Parathyroid adenoma (tissue), 2 donors: ENCODE results near the gene MED16.
A peak's percentile ranks its signal among the peaks of the same experiment; 100 is the strongest.

Source experiments
- H2AFZ ChIP-seq: fragments of 300-600 bp; sonication (generic); one replicate; pipeline ENCODE4 v1.7.0; 2017; ENCODE audit warnings: antibody characterized with exemption, mild to moderate bottlenecking
- H3K27ac ChIP-seq: fragments of 300-600 bp; sonication (generic); one replicate; pipeline ENCODE4 v1.7.0; 2017
- H3K27me3 ChIP-seq: fragments of 300-600 bp; sonication (generic); one replicate; pipeline ENCODE4 v1.7.0; 2017; ENCODE audit warnings: low read length; ENCODE audit not compliant: control insufficient read depth, insufficient read depth
- H3K36me3 ChIP-seq: fragments of 300-600 bp; sonication (generic); one replicate; pipeline ENCODE4 v1.7.0; 2017; ENCODE audit warnings: low read length; ENCODE audit not compliant: control insufficient read depth, insufficient read depth
- H3K4me1 ChIP-seq: fragments of 300-600 bp; sonication (generic); one replicate; pipeline ENCODE4 v1.7.0; 2017; ENCODE audit warnings: control low read depth
- H3K4me2 ChIP-seq: fragments of 300-600 bp; sonication (generic); one replicate; pipeline ENCODE4 v1.7.0; 2017; ENCODE audit warnings: low read length
- H3K4me3 ChIP-seq: fragments of 300-600 bp; sonication (generic); one replicate; pipeline ENCODE4 v1.7.0; 2017; ENCODE audit warnings: low read depth, low read length
- H3K79me2 ChIP-seq: fragments of 300-600 bp; sonication (generic); one replicate; pipeline ENCODE4 v1.7.0; 2017; ENCODE audit warnings: control low read depth
- H3K9ac ChIP-seq: fragments of 300-600 bp; sonication (generic); one replicate; pipeline ENCODE4 v1.7.0; 2017; ENCODE audit warnings: mild to moderate bottlenecking
- H3K9me3 ChIP-seq: fragments of 300-600 bp; sonication (generic); one replicate; pipeline ENCODE4 v1.7.0; 2017; ENCODE audit warnings: low read length; ENCODE audit not compliant: control insufficient read depth
- TF ChIP-seq, protein P1 (sequence below): fragments of 300-600 bp; sonication (generic); IDR thresholded peaks from one replicate; pipeline ENCODE4 v1.7.0; 2017; ENCODE audit warnings: antibody characterized with exemption, mild to moderate bottlenecking
- donor health status: primary hyperparathyroidism.

The MED16 gene

DNA sequence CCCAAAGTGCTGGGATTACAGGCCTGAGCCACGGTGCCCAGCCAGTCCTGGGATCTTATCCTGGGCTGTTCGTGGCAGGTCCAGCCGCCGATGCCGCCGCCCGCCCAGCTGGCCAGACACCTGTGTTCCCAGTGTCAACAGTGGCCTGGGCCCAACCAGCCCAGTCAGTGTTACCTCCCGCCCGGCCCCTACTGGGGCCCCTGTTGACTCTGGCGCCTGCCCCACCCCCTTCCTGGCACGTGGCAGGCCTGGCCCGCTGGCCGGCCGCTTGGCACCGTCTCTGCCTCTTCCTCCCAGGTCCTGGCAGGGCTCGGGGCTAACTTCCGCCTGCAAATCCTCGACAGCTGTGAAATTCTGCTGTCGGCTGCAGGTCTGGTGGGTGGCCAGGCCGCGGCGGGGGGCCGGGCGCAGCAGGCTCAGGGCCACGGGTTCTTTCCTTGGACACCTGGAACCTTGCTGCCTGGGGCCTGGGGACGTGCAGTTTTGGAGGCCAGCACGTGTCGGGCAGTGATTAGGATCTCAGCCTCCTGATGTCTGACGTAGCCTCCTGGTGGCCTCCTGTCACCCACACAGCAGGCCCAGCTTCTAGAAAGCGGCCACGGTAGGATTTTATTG is 42.0 kb upstream of the MED16 start:
- Histone ChIP-seq H3K4me2 (peak overlapping the region; percentile 43), H3K9ac (no peak overlapping the region), H3K27ac (peak overlapping the region; percentile 93), H3K36me3 (no peaks in the 10 kb centered on the region), H3K4me3 (peak overlapping the region; percentile 22), H3K27me3 (no peaks in the 10 kb centered on the region), H3K9me3 (no peaks in the 10 kb centered on the region), H2AFZ (peak overlapping the region; percentile 67), H3K4me1 (peaks cover 44% of the 10 kb centered on the region), H3K79me2 (peaks cover 27% of the 10 kb centered on the region)
- TF ChIP-seq, protein P1, sequence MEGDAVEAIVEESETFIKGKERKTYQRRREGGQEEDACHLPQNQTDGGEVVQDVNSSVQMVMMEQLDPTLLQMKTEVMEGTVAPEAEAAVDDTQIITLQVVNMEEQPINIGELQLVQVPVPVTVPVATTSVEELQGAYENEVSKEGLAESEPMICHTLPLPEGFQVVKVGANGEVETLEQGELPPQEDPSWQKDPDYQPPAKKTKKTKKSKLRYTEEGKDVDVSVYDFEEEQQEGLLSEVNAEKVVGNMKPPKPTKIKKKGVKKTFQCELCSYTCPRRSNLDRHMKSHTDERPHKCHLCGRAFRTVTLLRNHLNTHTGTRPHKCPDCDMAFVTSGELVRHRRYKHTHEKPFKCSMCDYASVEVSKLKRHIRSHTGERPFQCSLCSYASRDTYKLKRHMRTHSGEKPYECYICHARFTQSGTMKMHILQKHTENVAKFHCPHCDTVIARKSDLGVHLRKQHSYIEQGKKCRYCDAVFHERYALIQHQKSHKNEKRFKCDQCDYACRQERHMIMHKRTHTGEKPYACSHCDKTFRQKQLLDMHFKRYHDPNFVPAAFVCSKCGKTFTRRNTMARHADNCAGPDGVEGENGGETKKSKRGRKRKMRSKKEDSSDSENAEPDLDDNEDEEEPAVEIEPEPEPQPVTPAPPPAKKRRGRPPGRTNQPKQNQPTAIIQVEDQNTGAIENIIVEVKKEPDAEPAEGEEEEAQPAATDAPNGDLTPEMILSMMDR: no peak

DNA sequence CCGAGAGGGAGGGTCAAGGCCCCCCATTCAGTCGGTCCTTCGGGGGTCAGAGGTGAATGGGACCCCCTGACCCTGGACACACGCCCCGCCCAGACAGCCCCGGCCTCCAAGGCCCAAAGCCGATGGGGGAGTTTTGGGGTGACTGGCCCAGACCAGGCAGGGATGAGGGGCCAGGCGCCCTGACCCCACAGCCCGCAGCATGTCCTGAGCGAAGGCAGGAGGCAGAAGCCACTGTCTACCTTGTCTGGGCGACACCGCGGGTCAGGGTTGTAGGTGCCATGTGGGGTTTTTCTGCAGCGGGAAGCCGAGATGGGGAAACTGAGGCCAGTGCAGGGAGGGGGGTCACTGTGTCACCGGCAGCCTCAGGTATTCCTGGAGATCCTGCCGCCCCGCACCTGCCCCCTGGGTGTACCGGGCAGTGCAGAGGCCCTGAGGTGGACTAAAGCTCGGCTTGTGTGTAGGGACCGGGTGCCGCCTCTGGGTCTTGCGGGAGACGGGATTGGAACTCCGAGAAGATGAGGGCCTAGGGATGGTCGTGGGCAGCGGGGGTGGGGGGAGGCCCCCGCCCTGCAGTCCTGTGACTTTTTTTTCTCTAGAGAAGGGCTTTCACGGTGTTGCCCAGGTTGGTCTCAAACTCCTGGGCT is 41.3 kb upstream of the MED16 start:
- Histone ChIP-seq H3K27me3 (no peaks in the 10 kb centered on the region), H3K4me1 (peaks cover 44% of the 10 kb centered on the region), H3K27ac (peak overlapping the region; percentile 93), H3K4me3 (peak overlapping the region; percentile 22), H3K79me2 (peaks cover 20% of the 10 kb centered on the region), H2AFZ (peak overlapping the region; percentile 67), H3K36me3 (no peaks in the 10 kb centered on the region), H3K9ac (no peak overlapping the region), H3K4me2 (peak overlapping the region; percentile 43), H3K9me3 (no peaks in the 10 kb centered on the region)
- TF ChIP-seq, protein P1: no peak

DNA sequence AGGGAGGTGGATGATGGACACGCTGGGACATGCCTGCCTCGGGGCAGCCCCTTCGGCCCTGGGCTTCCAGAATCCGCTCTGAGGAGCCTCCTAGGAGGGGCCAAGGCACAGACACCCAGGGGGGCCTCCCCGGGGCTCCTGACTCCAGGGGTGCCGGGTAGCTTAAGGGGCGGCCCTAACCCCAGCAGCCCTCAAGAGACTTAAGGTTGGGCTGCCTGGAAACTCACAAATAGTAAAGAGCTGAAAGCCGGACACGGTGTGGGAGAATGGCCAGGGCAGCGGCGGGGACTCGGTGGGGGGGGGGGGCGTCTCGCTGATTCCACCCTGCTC is 40.5 kb upstream of the MED16 start:
- H3K27ac ChIP-seq: peak overlapping the region; percentile 93
- H3K9me3 ChIP-seq: no peaks in the 10 kb centered on the region
- H3K27me3 ChIP-seq: no peaks in the 10 kb centered on the region
- no peak overlapping the region for H3K9ac ChIP-seq
- TF ChIP-seq, protein P1: no peak
- H3K4me3 ChIP-seq: no peak overlapping the region
- H2AFZ ChIP-seq: peak overlapping the region; percentile 12
- H3K79me2 ChIP-seq: peaks cover 16% of the 10 kb centered on the region
- no peak overlapping the region for H3K4me2 ChIP-seq
- H3K4me1 ChIP-seq: peaks cover 44% of the 10 kb centered on the region
- H3K36me3 ChIP-seq: no peaks in the 10 kb centered on the region

DNA sequence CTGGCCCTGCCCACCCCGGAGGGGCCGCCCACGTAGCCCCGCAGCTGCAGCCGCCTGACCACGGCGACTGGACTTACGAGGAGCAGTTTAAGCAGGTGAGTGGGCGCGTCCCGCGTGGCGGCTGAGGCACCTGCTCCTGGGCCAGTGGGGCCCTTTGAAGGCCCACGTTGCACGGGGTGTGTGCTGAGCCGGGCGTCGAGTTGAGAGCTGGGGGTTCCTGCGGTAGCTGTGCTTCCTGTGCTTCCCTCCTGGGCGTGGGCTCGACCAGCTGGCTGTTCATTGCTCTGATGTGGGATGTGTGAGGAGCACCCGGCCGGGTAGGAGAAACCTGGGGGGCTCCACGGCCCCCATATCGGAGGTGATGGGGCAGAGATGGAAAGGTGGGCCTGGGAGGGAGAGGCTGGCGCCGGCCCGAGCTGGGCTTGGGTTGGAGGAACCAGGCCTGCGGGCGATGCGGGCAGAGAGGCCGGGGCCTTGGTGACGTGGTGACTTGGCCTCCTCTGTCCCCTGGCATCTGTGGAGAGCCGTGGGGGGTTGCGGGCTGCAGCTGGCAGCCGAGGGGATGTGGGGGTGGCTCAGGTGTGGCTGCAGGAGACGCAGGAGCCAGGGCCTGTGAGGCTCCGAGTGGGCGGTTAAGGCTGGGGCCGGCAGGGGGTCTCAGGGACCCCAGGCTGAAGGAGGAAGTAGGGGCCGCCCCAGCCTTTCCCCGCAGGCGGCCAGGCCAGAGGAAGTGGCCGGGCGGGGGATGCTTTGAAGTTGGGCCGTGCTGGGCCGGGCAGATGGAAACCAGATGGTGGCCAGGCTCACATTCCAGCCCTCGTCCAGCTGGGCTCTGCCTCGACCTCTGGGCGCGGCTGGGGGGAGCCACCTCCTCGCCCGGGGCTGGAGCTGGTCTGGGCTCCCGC is 39.9 kb upstream of the MED16 start:
- Histone ChIP-seq H3K9ac (no peak overlapping the region), H3K4me1 (peaks cover 44% of the 10 kb centered on the region), H3K9me3 (no peaks in the 10 kb centered on the region), H3K27ac (peak overlapping the region; percentile 93), H3K4me2 (no peak overlapping the region), H3K4me3 (no peak overlapping the region), H3K79me2 (peaks cover 10% of the 10 kb centered on the region), H2AFZ (peak overlapping the region; percentile 79), H3K27me3 (no peaks in the 10 kb centered on the region), H3K36me3 (no peaks in the 10 kb centered on the region)
- TF ChIP-seq, protein P1: peak; percentile 11
